Activated CD8-positive, alpha-beta memory T cell treated with anti-CD3 and anti-CD28 coated beads, Interleukin-2, amount 50 U/mL, for 24 hours (primary cell): ENCODE results near the gene SELENON.
"Not testable (repeated sequence)": the region's sequence is repeated elsewhere in the genome, so short reads cannot be mapped to it uniquely, and the experiment has no call there.

Source experiments
- DNase-seq: peaks from one replicate; pipeline ENCODE4 v3.0.0-alpha.2; 2020; ENCODE audit errors: extremely low read depth

SELENON gene

GRCh38 chr1:25831569-25832196 lies 31.7 kb downstream of the SELENON start:
- no peak for DNase-seq

GRCh38 chr1:25832336-25833037 lies 32.5 kb downstream of the SELENON start:
- DNase-seq = no peak

DNA sequence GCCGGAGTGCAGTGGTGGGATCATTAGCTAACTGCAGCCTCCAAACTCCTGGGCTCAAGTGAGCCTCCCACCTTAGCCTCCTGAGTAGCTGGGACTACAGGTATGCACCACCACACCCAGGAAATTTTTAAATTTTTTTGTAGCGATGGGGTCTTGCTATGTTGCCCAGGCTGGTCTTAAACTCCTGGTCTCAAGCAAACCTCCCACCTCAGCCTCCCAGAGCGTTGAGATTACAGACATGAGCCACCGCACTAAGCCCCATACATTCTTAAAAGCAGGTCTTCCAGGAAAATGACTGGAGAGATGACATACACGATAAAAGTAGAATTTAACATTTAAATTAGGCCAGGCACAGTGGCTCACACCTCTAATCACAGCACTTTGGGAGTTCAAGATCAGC lies 33.2 kb downstream of the SELENON start:
- DNase-seq = no peak

DNA sequence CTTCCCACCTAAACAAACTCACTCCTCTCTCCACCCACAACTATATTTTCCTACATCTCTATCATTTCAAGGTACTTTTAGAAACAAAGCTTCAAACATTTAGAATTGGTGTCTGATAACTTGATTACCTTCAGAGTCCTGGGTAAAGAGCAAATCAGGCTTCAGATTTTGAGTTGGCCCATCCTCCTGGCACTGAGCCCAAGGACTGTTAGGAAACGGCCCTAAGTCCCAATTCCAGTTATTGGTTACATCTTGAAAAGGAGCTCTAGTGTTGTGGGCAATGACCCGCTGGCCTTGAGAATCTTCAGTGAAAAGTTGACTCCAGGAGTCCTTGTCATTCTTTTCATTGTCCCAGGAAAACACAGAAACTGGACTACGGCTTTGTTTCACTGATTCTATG lies 34.9 kb downstream of the SELENON start:
- no peak for DNase-seq

DNA sequence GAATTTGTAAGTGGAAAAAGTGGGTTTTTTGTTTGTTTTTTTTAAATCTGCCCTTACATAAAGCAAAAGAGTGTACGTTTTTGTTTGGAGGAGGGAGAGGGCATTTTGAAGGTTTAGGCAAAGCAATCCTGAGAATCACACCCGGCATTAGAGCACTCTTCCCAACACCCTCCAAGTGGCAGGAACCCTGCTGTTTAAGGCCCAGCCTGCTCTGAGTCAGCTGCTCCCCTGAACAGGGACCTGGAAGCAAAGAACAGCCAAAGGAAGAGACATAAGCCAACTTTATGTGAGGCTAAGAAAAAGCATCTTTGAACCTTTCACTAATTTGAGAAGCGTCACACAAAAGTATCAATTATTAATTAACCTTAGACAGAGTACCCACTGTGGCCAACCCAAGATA lies 36.7 kb downstream of the SELENON start:
- no peak for DNase-seq

- DNase-seq = no peak
These were observed 37.4 kb downstream of the SELENON start for GRCh38 chr1:25837262-25837875.

- DNase-seq = not testable (repeated sequence)
These were observed 39.8 kb downstream of the SELENON start for GRCh38 chr1:25839808-25840207.

GRCh38 chr1:25843483-25843882 lies 43.5 kb downstream of the SELENON start:
- no peak for DNase-seq

- no peak for DNase-seq
These were observed 44.7 kb downstream of the SELENON start for GRCh38 chr1:25844536-25845337.

- no peak for DNase-seq
These were observed 45.7 kb downstream of the SELENON start for GRCh38 chr1:25845664-25846063.

GRCh38 chr1:25847929-25848328 lies 47.9 kb downstream of the SELENON start:
- DNase-seq = no peak

DNA sequence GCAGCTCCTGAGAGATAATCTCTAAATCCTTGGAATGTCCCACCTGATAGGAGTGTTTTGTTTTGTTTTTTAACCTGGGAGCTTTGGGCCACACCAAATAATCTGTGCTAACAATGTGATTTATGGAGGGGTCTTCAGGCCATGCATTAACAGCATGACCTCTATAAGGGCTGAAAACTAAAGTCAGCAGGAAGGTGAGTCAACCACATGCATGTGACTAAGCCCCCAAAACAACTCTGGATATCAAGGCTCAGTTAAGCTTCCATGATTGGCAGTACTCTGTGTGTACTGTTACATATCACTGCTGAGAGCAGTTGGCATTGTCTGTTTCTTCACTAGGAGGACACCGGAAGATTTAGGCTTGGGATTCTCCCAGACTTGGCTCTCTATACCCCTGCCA lies 48.5 kb downstream of the SELENON start:
- DNase-seq = no peak

DNA sequence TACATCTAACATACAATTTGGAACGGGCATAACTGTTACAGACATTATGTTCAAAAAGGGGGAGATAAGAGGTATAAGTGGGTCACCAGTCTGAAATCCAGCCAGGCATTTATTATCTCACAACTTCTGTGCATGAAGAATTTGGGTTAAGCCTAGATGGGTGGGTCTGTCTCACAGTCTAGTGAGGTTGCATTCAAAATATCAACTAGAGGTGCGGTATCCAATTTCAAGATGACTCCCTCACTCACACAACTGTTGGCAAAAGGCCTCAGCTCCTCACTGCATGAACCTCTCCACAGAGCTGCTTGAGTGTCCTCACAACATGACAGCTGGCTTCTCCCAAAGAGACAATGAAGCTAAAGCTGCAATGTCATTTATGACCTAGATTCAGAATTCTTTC lies 54.6 kb downstream of the SELENON start:
- DNase-seq = no peak

DNA sequence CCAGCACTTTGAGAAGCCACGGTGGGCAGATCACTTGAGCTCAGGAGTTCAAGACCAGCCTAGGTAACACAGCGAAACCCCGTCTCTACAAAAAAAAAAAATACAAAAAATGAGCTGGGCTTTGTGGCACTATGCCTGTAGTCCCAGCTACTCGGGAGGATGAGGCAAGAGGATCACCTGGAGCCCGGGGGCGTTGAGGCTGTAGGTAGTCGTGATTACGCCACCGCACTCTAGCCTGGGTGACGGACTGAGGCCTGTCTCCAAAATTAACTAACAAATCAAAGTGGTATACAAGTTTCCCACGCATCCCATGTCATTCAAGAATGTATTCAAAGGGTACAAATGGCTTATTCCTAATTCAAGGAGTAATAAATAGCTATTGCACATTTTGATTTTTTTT lies 56.9 kb downstream of the SELENON start:
- no peak for DNase-seq

DNA sequence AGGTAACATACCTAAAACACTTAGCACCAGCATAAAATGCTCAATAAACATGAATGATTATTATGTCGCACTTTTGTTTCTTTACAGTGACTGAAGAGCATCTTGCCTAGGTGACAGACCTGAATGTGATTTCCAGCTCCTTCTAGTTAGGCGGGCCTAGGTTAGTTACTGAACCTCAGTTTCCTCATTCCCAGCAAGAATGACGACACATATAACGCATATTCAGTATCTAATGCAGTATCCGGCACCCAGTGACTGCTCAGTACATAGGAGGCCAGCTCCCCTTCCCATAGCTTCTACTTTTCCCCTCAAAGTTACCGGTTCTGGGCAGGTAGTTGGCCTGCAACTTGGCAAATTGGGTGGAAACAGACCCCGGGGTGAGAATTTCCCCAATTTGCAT lies 58.5 kb downstream of the SELENON start:
- no peak for DNase-seq

DNA sequence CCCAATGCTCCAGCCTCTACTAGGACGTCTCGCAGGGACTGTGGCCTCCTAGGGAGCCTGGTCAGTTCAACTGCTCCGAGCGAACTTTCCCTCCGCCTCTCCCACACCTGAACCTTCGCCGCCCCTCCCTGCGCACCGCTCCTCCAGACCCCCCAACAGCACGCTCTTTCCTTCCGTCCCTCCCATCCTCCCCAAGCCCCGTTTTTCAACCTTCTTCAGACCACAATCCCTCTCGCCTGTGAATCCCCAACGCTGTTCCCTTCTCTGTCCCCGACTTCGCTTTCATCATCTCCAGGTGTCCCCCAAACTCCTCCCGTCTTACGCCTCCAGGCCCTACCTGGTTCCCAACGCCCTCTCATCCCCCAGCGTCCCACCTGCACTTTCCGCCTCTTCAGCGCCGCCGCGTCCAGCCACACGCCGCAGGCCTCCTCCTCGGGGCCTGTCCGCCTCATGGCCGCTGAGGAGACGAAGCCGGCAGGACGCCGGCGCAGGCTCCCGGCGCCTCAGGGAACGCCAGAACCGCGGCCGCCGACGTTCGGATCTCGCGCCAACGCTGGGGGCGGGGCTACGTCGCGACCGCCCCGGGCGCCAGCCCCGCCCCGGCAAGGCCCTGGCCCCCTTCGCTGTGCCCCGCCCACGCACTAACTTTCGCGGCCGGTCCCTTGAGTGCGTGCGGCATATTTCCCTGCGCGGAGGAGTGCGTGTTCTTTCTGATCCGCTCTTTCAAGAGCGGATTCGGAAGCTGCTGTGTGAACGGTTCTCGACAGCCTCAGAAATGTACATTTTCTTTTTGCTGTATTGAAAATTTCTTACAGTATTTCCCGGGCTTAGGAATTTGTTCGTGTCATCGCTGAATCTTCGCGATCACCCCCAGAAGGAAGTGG lies 59.2 kb downstream of the SELENON start, which contains the start of gene AUNIP:
TSS of gene AUNIP (minus strand) at position 552 of the 884 bp plus-strand sequence. CDS start at position 452, 100 bp downstream.
- peak; percentile 71 for DNase-seq

DNA sequence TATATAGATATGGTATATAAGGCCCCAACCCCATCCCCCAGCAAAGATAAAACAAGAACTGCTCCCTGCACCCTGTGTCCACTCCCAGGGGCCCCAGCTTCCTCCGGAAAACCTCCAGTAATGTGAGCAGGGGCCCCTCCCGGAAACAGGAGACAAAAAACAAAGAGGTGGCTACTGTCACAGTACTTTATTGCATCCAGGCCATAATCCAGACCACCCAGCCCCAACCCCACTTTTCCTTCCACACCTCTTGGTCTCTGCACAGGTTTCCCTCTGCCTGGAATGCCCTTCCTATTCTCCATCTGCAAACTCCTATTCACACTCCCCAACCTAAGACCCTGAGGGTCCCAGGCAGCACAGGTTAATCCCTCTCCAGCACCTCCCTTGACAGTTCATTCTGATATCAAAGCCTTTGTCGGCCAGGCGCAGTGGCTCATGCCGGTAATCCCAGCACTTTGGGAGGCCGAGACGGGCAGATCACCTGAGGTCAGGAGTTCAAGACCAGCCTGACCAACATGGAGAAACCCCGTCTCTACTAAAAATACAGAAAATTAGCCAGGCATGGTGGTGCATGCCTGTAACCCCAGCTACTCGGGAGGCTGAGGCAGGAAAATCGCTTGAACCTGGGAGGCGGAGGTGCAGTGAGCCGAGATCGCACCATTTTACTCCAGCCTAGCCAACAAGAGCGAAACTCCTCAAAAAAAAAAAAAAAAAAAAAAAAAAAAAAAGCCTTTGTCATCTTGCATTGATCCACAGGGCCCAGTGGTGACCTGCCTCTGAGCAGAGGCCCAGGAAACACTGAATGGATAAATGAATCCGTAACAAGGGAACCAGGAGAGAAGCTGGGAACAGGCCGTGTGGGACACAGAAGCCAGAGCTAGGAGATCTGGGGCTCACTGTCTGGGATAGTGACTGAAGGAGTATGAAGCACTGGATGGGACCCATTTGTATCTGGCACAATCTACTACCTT lies 61.6 kb downstream of the SELENON start:
- DNase-seq = no peak

- DNase-seq = no peak
These were observed 62.9 kb downstream of the SELENON start for GRCh38 chr1:25862785-25863485.

- DNase-seq = no peak
These were observed 63.7 kb downstream of the SELENON start for GRCh38 chr1:25863486-25864262.
